Measurements from ENCODE around the gene RPP30.

The RPP30 gene

DNA sequence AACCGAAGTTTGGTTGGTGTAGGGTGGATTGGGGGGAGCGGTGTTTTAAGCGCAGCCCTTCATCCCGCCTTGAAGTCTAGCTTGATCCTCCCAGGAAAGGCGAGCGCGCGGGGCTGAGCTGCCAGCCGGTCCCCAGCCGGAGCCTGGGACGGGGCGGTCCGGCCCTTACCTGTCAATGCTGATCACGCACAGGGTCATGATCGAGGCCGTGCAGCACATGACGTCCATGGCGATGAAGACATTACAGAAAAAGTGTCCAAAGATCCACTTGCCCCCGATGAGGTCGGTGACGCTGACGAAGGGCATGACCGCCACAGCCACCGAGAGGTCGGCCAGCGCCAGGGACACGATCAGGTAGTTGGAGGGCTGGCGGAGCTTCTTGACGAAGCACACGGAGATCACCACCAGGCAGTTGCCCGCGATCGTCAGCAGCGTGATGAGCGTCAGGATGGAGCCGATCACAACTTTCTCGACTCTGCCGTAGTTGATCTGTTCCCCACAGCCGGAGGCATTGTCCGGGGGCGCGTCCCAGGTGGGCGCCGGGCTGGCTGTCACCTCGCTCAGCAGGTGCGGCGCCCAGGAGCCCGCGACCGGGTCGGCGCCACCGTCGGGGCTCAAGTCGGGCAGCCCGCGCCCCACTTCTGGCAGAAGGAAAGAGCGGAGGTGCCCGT lies 14.7 kb upstream of the RPP30 start:
- TF ChIP-seq, protein P1, sequence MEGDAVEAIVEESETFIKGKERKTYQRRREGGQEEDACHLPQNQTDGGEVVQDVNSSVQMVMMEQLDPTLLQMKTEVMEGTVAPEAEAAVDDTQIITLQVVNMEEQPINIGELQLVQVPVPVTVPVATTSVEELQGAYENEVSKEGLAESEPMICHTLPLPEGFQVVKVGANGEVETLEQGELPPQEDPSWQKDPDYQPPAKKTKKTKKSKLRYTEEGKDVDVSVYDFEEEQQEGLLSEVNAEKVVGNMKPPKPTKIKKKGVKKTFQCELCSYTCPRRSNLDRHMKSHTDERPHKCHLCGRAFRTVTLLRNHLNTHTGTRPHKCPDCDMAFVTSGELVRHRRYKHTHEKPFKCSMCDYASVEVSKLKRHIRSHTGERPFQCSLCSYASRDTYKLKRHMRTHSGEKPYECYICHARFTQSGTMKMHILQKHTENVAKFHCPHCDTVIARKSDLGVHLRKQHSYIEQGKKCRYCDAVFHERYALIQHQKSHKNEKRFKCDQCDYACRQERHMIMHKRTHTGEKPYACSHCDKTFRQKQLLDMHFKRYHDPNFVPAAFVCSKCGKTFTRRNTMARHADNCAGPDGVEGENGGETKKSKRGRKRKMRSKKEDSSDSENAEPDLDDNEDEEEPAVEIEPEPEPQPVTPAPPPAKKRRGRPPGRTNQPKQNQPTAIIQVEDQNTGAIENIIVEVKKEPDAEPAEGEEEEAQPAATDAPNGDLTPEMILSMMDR (IDR thresholded peaks at IDR 0.05; ENCODE audit: low read length, missing control alignments): no peak
- peak overlapping the region; percentile 57 for H3K4me3 ChIP-seq (replicated peaks; ENCODE audit: low read depth, low read length)
- DNase-seq (ENCODE audit: low read depth): no peak

DNA sequence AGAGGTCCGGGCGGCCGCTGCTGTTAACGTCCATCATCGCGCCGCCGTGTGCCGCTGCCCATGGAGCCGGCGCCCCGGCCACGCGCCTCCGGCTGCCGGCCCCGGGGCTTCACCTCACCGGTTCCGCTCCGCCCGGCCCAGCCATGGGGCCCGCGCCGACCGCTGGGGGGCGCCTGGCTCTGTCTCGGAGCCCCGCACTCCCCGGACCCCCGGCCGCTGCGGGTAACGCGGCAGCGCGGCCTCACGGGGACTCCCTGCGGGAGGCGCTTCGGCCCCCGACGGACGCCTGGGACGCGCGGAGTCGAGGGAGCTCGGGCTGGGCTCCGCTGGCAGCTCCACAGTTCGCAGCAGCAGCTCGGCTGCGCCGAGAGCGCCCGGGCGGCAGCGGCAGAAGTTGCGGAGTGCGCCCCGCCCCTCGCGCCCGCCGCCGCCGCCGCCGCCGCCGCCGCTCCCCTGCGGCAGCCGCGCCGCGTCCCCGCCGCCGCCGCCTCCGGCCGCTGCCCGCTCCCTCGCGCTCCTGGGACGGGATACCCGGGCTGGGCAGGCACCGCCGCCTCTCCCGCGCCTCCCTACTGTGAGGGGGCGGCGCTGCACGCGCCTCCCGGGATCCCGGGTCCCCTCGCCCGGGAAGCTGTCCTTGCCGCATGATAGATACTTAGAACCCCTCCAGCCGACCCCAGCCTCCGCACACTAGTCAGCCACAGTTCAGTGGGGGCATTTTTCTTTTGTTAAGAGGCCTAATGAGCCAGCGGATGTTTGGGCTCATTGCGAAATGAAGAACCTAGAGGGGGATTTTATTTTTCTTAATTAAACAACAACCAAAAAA lies 13.9 kb upstream of the RPP30 start, which contains the start of gene HTR7:
HTR7 (minus strand) TSS at position 405 of the 826 bp plus-strand sequence; CDS start at position 37, 368 bp downstream.
- DNase-seq (ENCODE audit: low read depth): peak; percentile 47
- peak within 1 kb of the TSS; percentile 57 for H3K4me3 ChIP-seq (replicated peaks; ENCODE audit: low read depth, low read length)
- TF ChIP-seq, protein P1 (IDR thresholded peaks at IDR 0.05; ENCODE audit: low read length, missing control alignments): peak; percentile 1

DNA sequence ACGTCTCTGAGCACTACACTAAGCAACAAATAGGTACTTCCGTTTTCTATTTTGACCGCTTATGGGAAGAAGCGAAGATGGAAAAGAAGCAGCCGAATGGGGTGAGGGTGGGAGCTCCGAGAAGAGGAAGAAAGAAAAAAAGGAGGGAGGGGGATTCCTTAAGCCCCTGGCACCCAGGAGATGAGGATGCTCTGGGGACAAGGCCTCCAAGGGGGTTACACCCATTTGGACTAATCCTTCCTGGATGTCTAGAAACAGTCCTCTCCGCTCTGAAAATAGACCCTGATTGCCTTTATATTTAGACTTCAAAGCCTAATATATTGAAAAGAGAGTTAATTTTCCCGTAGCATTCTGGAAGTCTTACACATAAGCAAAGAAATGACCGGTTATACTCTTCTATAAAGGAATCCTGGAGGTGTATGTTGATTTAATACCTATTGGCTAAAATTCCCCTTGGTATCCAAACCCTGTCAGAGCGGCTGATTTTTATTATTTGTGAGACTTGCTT lies 13.3 kb upstream of the RPP30 start:
- peak overlapping the region; percentile 57 for H3K4me3 ChIP-seq (replicated peaks; ENCODE audit: low read depth, low read length)
- TF ChIP-seq, protein P1 (IDR thresholded peaks at IDR 0.05; ENCODE audit: low read length, missing control alignments): no peak
- no peak for DNase-seq (ENCODE audit: low read depth)

DNA sequence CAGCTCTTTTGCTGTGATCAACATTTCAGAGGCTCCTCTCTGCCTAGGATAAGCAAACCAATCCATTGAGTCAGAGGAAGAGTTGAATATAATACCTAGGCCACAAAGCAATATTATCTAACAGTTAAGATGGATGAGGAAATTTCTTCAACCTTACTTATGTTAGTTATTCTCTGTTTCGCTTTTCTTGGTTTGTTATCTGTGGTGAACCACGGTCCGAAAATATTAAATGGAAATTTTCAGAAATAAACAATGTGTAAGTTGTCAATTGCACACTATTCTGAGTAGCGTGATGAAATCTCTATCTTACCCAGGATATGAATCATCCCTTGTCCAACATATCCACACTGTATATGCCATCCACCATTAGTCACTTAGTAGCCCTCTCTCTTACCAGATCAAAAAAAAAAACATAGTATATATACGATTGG lies 12.4 kb upstream of the RPP30 start:
- H3K4me3 ChIP-seq (replicated peaks; ENCODE audit: low read depth, low read length): peak overlapping the region; percentile 2
- TF ChIP-seq, protein P1 (IDR thresholded peaks at IDR 0.05; ENCODE audit: low read length, missing control alignments): no peak
- peak; percentile 82 for DNase-seq (ENCODE audit: low read depth)

DNA sequence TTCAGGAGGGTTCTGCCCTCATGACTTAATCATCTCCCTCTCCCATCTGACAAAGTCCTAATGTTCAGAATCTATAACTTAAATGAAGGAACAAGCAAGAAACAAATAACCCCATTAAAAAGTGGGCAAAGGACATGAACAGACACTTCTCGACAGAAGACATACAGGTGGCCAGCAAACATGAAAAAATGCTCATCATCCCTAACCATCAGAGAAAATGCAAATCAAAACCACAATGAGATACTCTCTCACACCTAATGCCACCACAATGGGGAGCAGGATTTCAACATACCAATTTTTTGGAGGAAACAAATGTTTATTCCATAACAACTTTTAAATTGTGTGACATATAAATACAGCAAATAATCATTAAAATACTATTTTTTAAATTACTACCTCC lies 11.0 kb upstream of the RPP30 start:
- TF ChIP-seq, protein P1 (IDR thresholded peaks at IDR 0.05; ENCODE audit: low read length, missing control alignments): no peak

DNA sequence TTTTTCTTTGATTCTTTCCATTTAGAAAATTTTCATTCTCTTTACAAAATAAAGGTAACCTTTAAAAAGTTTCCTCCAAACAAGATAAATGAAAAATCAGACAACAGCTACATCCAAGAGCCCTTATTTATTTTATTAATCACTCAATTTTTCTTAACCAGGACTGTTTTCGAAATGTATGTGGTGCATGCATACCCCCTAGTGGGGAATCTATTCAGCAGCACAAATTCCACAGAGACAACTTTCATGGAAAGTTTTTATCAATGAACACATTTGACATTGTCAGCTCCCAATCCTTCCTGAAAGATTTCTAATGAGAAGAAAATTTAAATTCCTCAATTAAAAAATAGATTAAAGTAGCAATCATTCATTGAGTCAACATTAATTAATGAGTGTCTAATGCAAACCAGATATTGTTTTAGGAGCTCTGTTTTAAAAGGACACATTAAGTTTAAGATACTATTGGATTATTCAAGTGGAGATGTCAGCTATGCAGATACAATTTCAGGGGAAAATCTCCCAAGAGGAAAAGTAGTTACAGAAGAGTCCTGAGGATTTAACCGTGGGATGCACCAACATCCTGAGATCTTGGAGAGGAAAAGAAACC lies 8.8 kb upstream of the RPP30 start:
- DNase-seq (ENCODE audit: low read depth): peak; percentile 70
- TF ChIP-seq, protein P1 (IDR thresholded peaks at IDR 0.05; ENCODE audit: low read length, missing control alignments): peak; percentile 91
- H3K4me3 ChIP-seq (replicated peaks; ENCODE audit: low read depth, low read length): no peak overlapping the region

More for the DNA sequence above, 11.0 kb upstream of the RPP30 start:
- no peak for DNase-seq (ENCODE audit: low read depth)
- no peak overlapping the region for H3K4me3 ChIP-seq (replicated peaks; ENCODE audit: low read depth, low read length)

Data from fibroblast of pulmonary artery (primary cell).